Medulla oblongata (tissue), 1 donor: ENCODE results near the gene TRAF4.
"Not testable (repeated sequence)": the region's sequence is repeated elsewhere in the genome, so short reads cannot be mapped to it uniquely, and the experiment has no call there.

Experiments used
- DNase-seq: peaks from one replicate; pipeline ENCODE4 v3.0.0-alpha.2; 2015; ENCODE audit errors: extremely low spot score

The TRAF4 gene

GRCh38 chr17:28733346-28733745, 10.5 kb upstream of the TRAF4 start:
- DNase-seq = no peak

GRCh38 chr17:28734712-28735241, 9.0 kb upstream of the TRAF4 start:
- DNase-seq = no peak

- DNase-seq = no peak
Observed at GRCh38 chr17:28735242-28735722, 8.5 kb upstream of the TRAF4 start.

DNA sequence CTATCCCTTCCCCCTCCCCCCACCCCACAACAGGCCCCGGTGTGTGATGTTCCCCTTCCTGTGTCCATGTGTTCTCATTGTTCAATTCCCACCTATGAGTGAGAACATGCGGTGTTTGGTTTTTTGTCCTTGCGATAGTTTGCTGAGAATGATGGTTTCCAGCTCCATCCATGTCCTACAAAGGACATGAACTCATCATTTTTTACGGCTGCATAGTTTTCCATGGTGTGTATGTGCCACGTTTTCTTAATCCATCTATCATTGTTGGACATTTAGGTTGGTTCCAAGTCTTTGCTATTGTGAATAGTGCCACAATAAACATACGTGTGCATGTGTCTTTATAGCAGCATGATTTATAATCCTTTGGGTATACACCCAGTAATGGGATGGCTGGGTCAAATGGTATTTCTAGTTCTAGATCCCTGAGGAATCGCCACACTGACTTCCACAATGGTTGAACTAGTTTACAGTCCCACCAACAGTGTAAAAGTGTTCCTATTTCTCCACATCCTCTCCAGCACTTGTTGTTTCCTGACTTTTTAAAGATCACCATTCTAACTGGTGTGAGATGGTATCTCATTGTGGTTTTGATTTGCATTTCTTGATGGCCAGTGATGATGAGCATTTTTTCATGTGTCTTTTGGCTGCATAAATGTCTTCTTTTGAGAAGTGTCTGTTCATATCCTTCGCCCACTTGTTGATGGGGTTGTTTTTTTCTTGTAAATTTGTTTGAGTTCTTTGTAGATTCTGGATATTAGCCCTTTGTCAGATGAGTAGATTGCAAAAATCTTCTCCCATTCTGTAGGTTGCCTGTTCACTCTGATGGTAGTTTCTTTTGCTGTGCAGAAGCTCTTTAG, 7.7 kb upstream of the TRAF4 start:
- not testable (repeated sequence) for DNase-seq

DNA sequence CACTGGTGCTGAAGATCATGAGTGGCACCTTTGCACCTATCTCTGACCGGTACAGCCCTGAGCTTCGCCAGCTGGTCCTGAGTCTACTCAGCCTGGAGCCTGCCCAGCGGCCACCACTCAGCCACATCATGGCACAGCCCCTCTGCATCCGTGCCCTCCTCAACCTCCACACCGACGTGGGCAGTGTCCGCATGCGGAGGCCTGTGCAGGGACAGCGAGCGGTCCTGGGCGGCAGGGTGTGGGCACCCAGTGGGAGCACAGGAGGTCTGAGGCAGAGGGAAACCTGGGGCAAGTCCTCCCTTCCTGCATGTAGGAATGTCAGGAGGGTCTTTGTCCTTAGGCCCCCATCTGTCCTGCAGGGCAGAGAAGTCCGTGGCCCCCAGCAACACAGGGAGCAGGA, 6.5 kb upstream of the TRAF4 start:
- DNase-seq = no peak

DNA sequence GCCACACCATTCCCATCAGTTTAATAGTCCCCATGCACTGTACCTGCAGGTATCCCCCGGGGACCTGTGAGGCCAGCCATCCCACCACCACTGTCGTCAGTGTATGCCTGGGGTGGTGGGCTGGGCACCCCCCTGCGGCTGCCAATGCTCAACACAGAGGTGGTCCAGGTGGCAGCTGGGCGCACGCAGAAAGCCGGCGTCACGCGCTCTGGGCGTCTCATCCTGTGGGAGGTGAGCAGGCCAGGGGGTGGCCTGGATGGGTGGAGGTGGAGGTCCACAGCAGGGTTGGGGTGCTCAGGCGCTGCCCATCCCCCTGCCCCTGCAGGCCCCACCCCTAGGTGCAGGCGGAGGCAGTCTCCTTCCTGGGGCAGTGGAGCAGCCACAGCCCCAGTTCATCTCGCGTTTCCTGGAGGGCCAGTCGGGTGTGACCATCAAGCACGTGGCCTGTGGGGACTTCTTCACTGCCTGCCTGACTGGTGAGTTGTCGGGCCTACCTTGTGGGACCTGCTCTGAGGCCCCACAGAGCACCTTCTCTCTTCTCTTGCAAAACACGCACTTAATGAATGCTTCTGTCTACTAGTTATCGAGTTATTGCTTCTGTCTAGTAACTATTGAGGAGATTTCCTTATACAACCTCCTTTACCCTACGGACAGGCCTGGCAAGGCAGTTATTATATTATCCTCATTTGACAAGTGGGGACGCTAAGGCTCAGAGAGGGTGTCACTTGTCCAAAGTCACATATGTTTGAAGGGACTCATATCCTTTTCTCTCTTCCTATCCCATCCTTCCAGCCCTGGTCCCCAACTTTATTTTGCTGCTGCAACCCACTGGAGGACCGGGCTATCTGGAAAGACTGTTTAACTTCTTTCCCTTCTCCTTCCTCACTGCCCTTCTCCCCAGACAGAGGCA, 5.8 kb upstream of the TRAF4 start:
- DNase-seq = no peak

- no peak for DNase-seq
Observed at GRCh38 chr17:28738680-28739384, 5.0 kb upstream of the TRAF4 start.

DNA sequence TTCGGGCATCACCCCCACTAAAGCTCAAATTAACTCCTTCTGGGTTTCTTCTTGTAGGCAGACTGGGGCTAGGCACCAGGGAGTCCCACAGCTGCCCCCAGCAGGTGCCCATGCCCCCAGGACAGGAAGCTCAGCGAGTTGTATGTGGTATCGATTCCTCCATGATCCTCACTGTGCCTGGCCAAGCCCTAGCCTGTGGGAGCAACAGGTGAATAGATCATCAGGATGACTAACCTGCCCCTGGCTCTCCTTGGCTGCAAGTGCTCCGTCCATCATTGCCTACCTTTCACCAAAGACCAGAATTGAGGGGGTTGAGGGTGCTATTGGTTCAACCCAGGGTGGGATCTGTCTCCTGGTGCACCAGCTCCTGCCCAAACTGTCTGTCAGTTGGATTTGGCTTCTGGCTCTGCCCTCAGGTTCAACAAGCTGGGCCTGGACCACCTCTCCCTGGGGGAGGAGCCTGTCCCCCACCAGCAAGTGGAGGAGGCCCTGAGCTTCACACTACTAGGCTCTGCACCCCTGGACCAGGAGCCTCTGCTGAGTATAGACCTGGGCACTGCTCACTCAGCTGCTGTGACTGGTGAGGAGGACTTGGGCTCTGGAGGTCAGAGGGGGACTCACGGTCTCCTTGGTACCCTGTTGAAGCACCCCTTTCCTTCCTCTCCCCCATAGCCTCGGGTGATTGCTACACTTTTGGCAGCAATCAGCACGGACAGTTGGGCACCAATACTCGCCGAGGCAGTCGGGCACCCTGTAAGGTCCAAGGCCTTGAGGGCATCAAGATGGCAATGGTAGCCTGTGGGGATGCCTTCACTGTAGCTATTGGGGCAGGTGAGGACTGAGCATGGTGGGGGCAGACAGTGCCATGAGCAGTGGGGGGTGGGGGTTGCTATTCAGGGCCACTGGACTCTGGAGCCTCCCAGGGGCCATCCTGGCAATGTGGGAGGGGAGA, 3.1 kb upstream of the TRAF4 start:
- DNase-seq = no peak

DNA sequence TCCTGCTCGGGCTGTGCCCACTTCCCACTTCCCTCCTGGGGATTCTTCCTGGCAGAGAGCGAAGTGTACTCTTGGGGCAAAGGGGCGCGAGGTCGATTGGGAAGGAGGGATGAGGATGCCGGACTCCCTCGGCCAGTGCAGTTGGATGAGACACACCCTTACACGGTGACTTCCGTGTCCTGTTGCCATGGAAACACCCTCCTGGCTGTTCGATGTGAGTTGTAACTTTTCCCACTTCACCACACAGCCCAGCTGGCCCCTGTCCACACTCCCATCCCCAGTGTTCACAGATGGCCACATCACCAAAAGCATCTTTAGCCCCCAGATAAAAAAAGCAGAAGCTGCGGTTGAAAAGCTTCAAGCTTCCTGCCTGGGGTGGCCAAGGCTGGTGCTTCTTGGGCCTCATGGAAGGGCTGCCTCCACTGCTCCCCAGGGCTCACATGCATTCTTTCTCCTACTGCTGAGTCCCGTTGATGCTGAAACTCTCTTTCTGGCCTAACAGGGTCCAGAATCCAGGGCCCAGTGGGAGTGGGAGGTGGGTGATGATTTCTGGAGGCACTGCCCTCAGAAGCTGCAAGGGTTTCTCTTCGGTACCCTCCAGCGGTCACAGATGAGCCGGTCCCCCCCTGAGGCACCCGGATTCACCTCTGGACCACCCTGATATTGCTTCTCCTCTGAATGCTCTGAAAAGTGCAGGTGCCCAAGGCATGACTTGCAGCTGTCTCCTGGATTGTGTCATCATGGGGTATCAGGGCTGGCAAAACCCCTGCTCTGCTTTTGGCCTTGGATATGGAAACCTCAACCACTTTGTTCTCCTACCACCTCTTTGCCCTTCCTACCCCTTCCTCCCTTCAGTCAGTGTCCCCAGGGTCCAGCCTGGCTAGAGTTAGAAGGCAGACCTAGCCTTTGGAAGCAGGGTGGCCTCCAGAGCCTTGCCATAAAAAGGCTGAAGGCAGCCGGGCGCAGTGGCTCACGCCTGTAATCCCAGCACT, 2.2 kb upstream of the TRAF4 start:
- peak; percentile 61 for DNase-seq

GRCh38 chr17:28744104-28744971, 527 bp downstream of the TRAF4 start:
- peak; percentile 60 for DNase-seq

GRCh38 chr17:28744972-28745785, 1.4 kb downstream of the TRAF4 start:
- DNase-seq = peak; percentile 94

GRCh38 chr17:28745786-28746411, 2.1 kb downstream of the TRAF4 start:
- DNase-seq = no peak

GRCh38 chr17:28746611-28747050, 2.8 kb downstream of the TRAF4 start:
- peak; percentile 63 for DNase-seq

DNA sequence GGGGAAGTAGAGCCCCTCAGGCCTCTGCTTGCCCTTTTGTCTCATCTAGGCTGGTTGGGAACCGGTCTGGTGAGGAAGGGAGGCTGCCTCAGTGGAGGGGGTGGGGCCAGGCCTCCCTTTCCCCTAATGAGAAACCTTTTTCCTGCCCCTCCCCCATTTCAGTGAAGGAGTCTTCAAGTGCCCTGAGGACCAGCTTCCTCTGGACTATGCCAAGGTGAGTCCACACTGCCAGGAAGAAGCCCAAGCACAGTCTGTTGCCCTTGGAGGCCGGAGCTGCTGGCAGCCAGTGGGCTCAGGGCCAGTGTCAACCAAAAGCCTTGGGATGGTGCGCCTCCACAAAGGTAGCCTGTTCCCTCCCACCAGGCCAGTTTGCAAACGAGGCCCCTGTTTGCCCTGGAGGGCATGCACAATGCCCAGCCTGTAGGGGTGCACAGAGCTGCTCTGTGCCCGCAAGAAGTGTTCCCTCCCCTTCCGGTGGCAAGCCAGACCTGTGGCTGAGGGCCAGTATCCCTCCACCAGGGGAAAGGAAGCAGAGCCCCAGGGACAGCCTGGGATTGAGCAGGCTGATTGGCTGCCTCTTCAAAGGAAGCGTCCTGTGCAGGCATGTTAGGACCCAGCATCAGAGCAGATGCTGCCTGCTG, 3.4 kb downstream of the TRAF4 start:
- DNase-seq = peak; percentile 75

- no peak for DNase-seq
Observed at GRCh38 chr17:28747801-28748750, 4.3 kb downstream of the TRAF4 start.
